CD4-positive, alpha-beta T cell (primary cell): ENCODE data around the gene BCL2L12. TPM values are rescaled to one million over a fixed set of nuclear protein-coding genes. Genes with fewer than 3 reads are reported as not detected.

Experiments
- ATAC-seq: fragments of 200-7000 bp; cut with Tn5 transposase; one replicate; pipeline ENCODE4 v1.10.0; 2022; ENCODE audit warnings: mild to moderate bottlenecking; ENCODE audit not compliant: poor library complexity
- CTCF ChIA-PET: fragments of 350-600 bp; sonication (Branson Sonifier 250); formaldehyde crosslinking; loops from one replicate; lab custom pipeline; 2021; ENCODE audit warnings: antibody characterized with exemption, inconsistent platforms; lab: Charles Lee
- POLR2A ChIA-PET: fragments of 350-600 bp; sonication (Branson Sonifier 250); formaldehyde crosslinking; loops from one replicate; lab custom pipeline; 2021; ENCODE audit warnings: antibody characterized with exemption, inconsistent platforms; lab: Charles Lee
- DNase-seq, 14 experiments: peaks; one replicate each; pipeline ENCODE4 v3.0.0-alpha.2; 2013 to 2020; ENCODE audit warnings: mixed read lengths in 2 of 14
- H3K27ac ChIP-seq, 2 donors: one replicate each; pipeline versions ENCODE4 v1.5.1 to v1.7.0; 2013; ENCODE audit warnings: low read length in 2 of 2, low read depth in 1 of 2, mild to moderate bottlenecking in 1 of 2
- H3K27me3 ChIP-seq, 2 experiments: 1 replicate in 1 of 2; 2 replicates in 1 of 2; pipeline versions ENCODE4 v1.6.1 to v1.7.0; 2013; ENCODE audit warnings: low read length in 2 of 2, control low read depth in 1 of 2, mild to moderate bottlenecking in 1 of 2, moderate library complexity in 1 of 2; ENCODE audit not compliant: insufficient read depth in 2 of 2, control insufficient read depth in 1 of 2
- H3K36me3 ChIP-seq: one replicate; pipeline ENCODE4 v1.6.1; 2013; ENCODE audit warnings: low read length, control low read depth; ENCODE audit not compliant: insufficient read depth
- H3K4me1 ChIP-seq: one replicate; pipeline ENCODE4 v1.6.1; 2013; ENCODE audit warnings: low read length, control low read depth; ENCODE audit not compliant: insufficient read depth
- H3K4me3 ChIP-seq: one replicate; pipeline ENCODE4 v1.5.1; 2013; ENCODE audit warnings: mild to moderate bottlenecking, low read length, moderate library complexity
- H3K9me3 ChIP-seq, 2 experiments: 1 replicate in 1 of 2; 2 replicates in 1 of 2; pipeline versions ENCODE4 v1.6.1 to v1.7.0; 2013; ENCODE audit warnings: low read length in 2 of 2, mild to moderate bottlenecking in 2 of 2, control low read depth in 1 of 2, moderate library complexity in 1 of 2; ENCODE audit not compliant: control insufficient read depth in 1 of 2, insufficient read depth in 1 of 2
- H3K27ac Mint-ChIP-seq: one replicate; pipeline ENCODE4 v1.8.0; 2020; ENCODE audit warnings: mixed read lengths
- H3K27me3 Mint-ChIP-seq: one replicate; pipeline ENCODE4 v1.8.0; 2021; ENCODE audit warnings: mixed read lengths
- H3K36me3 Mint-ChIP-seq: one replicate; pipeline ENCODE4 v1.8.0; 2021; ENCODE audit warnings: low read depth, mixed read lengths
- H3K4me1 Mint-ChIP-seq: one replicate; pipeline ENCODE4 v1.8.0; 2021; ENCODE audit warnings: low read depth, mixed read lengths
- H3K4me3 Mint-ChIP-seq: one replicate; pipeline ENCODE4 v1.8.0; 2020; ENCODE audit warnings: mild to moderate bottlenecking, mixed read lengths
- H3K9me3 Mint-ChIP-seq: one replicate; pipeline ENCODE4 v1.8.0; 2020; ENCODE audit warnings: mixed read lengths
- CTCF ChIP-seq: fragments of 200-600 bp; IDR thresholded peaks from one replicate; pipeline ENCODE4 v1.8.0; 2022; ENCODE audit warnings: antibody characterized with exemption, mild to moderate bottlenecking
- intact Hi-C, 2 experiments: fragments of 100-400 bp; cut with DNase I in 1 of 2; cut with micrococcal nuclease in 1 of 2; formaldehyde crosslinking; loops; one replicate each; pipeline versions ENCODE4 v1.15.1 to v1.9.0; 2023 to 2025; cut with DNase I, micrococcal nuclease
- total RNA-seq, 174 experiments: library from RNA in 2 of 174; stranded (reverse) in 2 of 174; gene quantifications; one replicate each; pipeline ENCODE4 v1.2.3 and lab custom pipeline; 2021 to 2026

Gene BCL2L12
- total RNA-seq, 2 experiments from 2014 or later: 9.9 to 11.3 TPM

GRCh38 chr19:49696865-49697264, 31.1 kb downstream of the BCL2L12 start:
- Mint-ChIP-seq H3K36me3 (no peaks in the 10 kb centered on the region), H3K27me3 (peaks cover 13% of the 10 kb centered on the region), H3K4me1 (no peaks in the 10 kb centered on the region), H3K9me3 (no peaks in the 10 kb centered on the region), H3K4me3 (no peak overlapping the region), H3K27ac (no peak overlapping the region)
- peaks cover 0 to 3% of the 10 kb centered on the region in 2 experiments for H3K27me3 ChIP-seq
- no peaks in the 10 kb centered on the region for H3K9me3 ChIP-seq
- DNase-seq (no peak), ATAC-seq (no peak)
- TF ChIP-seq CTCF: no peak
- H3K4me3 ChIP-seq: no peak overlapping the region
- CTCF ChIA-PET: no interaction called here
- intact Hi-C loops: no loop called here
- H3K36me3 ChIP-seq: no peaks in the 10 kb centered on the region
- H3K4me1 ChIP-seq: peaks cover 3% of the 10 kb centered on the region
- POLR2A ChIA-PET: no interaction called here
- no peak overlapping the region for H3K27ac ChIP-seq

- Mint-ChIP-seq H3K9me3 (no peaks in the 10 kb centered on the region), H3K4me1 (no peaks in the 10 kb centered on the region), H3K4me3 (no peak overlapping the region), H3K36me3 (no peaks in the 10 kb centered on the region), H3K27me3 (peaks cover 11% of the 10 kb centered on the region), H3K27ac (no peak overlapping the region)
- ChIA-PET POLR2A (no interaction called here), CTCF (no interaction called here)
- no peak for ATAC-seq
- no peak for DNase-seq
- peaks cover 0 to 4% of the 10 kb centered on the region in 2 experiments for H3K27me3 ChIP-seq
- TF ChIP-seq CTCF: no peak
- H3K36me3 ChIP-seq: no peaks in the 10 kb centered on the region
- H3K27ac ChIP-seq: no peak overlapping the region
- H3K9me3 ChIP-seq: no peaks in the 10 kb centered on the region
- H3K4me3 ChIP-seq: no peak overlapping the region
- intact Hi-C loops: no loop called here
- H3K4me1 ChIP-seq: no peaks in the 10 kb centered on the region
Measured at GRCh38 chr19:49699364-49699763, 33.6 kb downstream of the BCL2L12 start.

GRCh38 chr19:49700563-49700962, 34.8 kb downstream of the BCL2L12 start:
- intact Hi-C loops: no loop called here
- ATAC-seq (no peak), DNase-seq (no peak)
- no peaks in the 10 kb centered on the region for H3K36me3 Mint-ChIP-seq
- no peak overlapping the region for H3K27ac ChIP-seq
- POLR2A ChIA-PET: no interaction called here
- no peak overlapping the region for H3K27ac Mint-ChIP-seq
- H3K4me3 Mint-ChIP-seq: no peak overlapping the region
- H3K4me1 ChIP-seq: no peaks in the 10 kb centered on the region
- peaks cover 0 to 4% of the 10 kb centered on the region in 2 experiments for H3K27me3 ChIP-seq
- H3K36me3 ChIP-seq: no peaks in the 10 kb centered on the region
- H3K9me3 ChIP-seq: no peaks in the 10 kb centered on the region
- H3K27me3 Mint-ChIP-seq: peaks cover 11% of the 10 kb centered on the region
- CTCF ChIA-PET: interaction anchor here (0.8 kb wide), 1 partner anchor 17 kb away, joined by 3 read pairs; no protein-coding TSS in a partner anchor
- no peak overlapping the region for H3K4me3 ChIP-seq
- H3K9me3 Mint-ChIP-seq: no peaks in the 10 kb centered on the region
- no peaks in the 10 kb centered on the region for H3K4me1 Mint-ChIP-seq
- no peak for TF ChIP-seq CTCF
